Left lobe of liver (tissue), 2 donors: ENCODE results near the gene FCGR3B. TPM values are rescaled to one million over a fixed set of nuclear protein-coding genes. Genes with fewer than 3 reads are reported as not detected.
"Not testable (repeated sequence)": the region's sequence is repeated elsewhere in the genome, so short reads cannot be mapped to it uniquely, and the experiment has no call there.

Experiments used
- ATAC-seq: fragments of 200-7000 bp; cut with Tn5 transposase; one replicate; pipeline ENCODE4 v1.9.1; 2020; ENCODE audit warnings: mild to moderate bottlenecking, moderate library complexity
- DNase-seq: peaks from one replicate; pipeline ENCODE4 v3.0.0-alpha.2; 2020; ENCODE audit warnings: low spot score
- total RNA-seq: library from RNA; stranded (reverse); gene quantifications from one replicate; pipeline ENCODE4 v1.2.1, GENCODE V29; 2021
- donor health status: DM: no; HTN: no; CAD: no; lungs with moderate emphysema.
- donor health status: DM: no; HTN: yes; CAD: no.

The FCGR3B gene
- total RNA-seq, 1 donor from 2014 or later, result 1.9 TPM

GRCh38 chr1:161642697-161643096 is 11.7 kb upstream of the FCGR3B start:
- ATAC-seq, result peak; percentile 57
- not testable (repeated sequence) for DNase-seq

DNA sequence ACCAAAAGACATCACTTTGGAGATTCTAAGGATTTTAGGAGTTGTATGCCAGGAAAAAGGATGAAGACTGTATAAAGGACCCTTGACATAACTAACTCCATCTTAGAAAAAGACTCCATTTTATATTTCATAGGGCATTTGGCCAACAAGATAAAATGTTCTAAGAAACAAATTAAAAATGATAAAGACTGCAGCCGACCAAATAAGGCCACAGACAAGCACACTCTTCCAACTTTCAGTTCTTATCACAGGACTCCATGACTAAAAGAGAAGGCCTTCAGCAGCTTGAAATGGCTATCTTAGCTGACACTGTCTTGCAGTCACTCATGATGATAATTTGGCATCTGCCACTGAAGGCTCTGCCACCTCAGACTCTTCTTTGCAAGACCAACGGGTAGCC is 8.2 kb upstream of the FCGR3B start:
- not testable (repeated sequence) for DNase-seq, ATAC-seq

- DNase-seq, ATAC-seq: not testable (repeated sequence)
Measured at GRCh38 chr1:161638251-161638993, 7.4 kb upstream of the FCGR3B start.

- not testable (repeated sequence) for ATAC-seq, DNase-seq
Measured at GRCh38 chr1:161636976-161637375, 6.0 kb upstream of the FCGR3B start.

DNA sequence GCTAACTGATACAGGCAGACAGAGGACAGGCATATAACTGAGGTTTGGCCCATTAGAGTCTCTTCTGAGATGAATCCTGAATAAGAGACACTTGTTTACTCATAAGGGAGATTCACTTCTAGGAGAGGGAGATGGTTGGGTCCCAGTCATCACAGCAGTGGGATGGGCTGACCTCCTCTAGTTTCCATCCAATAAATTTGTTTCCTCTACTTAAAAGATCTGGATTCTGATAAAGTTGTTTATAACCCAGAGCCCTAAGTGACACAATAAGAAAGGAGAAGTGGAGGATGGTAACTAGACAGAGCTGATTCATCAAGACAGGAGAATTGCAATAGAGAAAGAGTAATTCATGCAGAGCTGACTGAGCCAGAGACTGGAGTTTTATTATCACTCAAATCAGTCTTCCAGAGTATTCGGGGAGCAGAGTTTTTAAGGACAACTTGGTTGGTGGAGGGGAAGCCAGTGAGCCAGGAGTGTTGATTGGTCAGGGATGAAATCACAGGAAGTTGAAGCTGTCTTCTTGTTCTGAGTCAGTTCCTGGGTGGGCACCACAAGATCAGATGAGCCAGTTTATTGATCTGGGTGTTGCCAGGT is 5.3 kb upstream of the FCGR3B start:
- not testable (repeated sequence) for ATAC-seq, DNase-seq

DNA sequence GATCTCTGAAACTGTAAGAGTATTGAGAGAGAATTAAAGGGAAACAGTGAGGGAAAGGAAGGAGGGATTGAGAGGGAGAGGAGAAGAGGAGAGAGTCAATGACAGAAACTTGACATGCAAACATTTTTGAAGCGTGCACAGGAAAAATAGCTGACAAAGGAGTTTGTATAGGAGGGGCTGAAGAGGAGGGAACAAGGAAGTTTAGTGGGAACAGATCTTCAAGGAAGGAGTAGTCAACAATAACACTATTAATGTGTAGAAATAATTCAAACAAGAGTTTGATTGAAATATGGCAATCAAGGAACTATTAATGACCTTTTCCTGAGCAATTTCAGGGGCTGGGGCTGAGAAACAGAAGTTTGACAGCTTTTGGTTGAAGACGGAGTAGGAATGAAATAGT is 4.0 kb upstream of the FCGR3B start:
- ATAC-seq, result not testable (repeated sequence)

GRCh38 chr1:161630128-161630742 is 741 bp downstream of the FCGR3B start:
- not testable (repeated sequence) for DNase-seq
- ATAC-seq, result peak; percentile 81

More for the DNA sequence above, 4.0 kb upstream of the FCGR3B start:
- not testable (repeated sequence) for DNase-seq

- not testable (repeated sequence) for DNase-seq, ATAC-seq
Measured at GRCh38 chr1:161626445-161627146, 4.4 kb downstream of the FCGR3B start.

- not testable (repeated sequence) for ATAC-seq, DNase-seq
Measured at GRCh38 chr1:161624605-161625004, 6.4 kb downstream of the FCGR3B start.

DNA sequence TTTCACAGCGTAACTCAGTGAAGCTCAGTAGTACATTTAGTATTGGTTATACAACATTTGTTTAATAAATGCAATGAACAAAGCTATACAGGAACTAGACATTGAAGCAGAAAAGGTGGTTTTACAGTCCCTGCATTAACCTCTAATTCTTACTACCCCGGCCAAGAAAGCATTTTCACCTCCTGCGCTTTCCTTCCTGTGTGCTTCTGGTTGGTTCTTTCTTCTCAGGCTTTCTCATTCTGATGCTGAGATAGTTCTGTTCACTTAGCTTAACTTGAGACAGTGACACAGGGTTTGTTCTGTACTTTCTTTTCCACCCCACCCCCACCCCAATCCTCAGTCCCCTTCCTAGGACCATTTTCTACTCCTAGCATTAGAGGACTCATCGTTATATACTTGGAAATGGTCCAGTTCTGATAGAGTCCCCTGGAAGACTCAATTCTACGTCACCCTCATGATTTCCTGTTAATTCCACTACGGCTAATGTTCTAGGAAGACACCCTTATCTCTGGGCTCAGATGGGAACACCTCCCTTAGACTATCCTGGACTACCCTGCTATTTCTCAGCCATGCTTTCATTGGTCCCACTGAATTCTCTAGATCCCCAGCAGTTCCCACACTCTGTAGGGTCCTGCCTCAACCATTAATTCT is 7.5 kb downstream of the FCGR3B start:
- ATAC-seq, DNase-seq: not testable (repeated sequence)

GRCh38 chr1:161622054-161622453 is 8.9 kb downstream of the FCGR3B start:
- ATAC-seq, DNase-seq: not testable (repeated sequence)

- not testable (repeated sequence) for ATAC-seq, DNase-seq
Measured at GRCh38 chr1:161621181-161622000, 9.6 kb downstream of the FCGR3B start.

GRCh38 chr1:161620399-161620798 is 10.6 kb downstream of the FCGR3B start:
- DNase-seq, ATAC-seq: not testable (repeated sequence)

DNA sequence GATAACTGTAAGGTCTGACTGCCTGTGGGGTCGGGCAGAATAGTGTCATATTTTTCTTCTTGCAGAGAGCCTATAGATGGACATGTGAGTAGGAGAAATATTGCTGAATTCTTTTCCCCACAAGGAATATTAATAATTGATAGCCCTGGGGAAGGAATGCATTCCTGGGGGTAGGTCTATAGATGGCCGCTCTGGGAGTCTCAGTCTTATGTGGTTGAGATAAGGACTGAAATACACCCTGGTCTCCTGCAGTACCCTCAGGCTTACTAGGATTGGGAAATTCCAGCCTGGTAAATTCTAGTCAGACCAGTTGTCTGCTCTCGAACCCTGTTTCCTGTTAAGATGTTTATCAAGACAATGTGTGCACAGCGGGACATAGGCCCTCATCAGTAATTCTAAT is 12.5 kb downstream of the FCGR3B start:
- DNase-seq, ATAC-seq: not testable (repeated sequence)

- not testable (repeated sequence) for ATAC-seq, DNase-seq
Measured at GRCh38 chr1:161616417-161616816, 14.6 kb downstream of the FCGR3B start.

DNA sequence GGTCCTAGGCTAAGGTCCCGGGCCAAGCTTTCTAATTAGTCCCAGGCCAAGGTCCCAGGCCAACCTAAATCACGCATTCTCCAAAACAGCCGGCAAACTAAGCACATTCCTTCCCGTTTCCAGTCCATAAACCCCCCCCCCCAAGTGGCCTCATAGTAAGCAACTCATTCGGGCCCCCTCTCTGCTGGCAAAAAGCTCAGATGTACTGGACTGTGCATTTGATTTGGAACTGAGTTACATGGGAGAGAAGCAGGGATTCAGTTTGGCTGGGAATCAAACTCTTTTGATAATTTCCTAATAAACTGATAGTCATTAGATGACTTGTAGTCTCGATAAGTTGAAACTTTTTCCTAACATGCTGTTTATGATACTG is 17.8 kb downstream of the FCGR3B start:
- not testable (repeated sequence) for ATAC-seq, DNase-seq

DNA sequence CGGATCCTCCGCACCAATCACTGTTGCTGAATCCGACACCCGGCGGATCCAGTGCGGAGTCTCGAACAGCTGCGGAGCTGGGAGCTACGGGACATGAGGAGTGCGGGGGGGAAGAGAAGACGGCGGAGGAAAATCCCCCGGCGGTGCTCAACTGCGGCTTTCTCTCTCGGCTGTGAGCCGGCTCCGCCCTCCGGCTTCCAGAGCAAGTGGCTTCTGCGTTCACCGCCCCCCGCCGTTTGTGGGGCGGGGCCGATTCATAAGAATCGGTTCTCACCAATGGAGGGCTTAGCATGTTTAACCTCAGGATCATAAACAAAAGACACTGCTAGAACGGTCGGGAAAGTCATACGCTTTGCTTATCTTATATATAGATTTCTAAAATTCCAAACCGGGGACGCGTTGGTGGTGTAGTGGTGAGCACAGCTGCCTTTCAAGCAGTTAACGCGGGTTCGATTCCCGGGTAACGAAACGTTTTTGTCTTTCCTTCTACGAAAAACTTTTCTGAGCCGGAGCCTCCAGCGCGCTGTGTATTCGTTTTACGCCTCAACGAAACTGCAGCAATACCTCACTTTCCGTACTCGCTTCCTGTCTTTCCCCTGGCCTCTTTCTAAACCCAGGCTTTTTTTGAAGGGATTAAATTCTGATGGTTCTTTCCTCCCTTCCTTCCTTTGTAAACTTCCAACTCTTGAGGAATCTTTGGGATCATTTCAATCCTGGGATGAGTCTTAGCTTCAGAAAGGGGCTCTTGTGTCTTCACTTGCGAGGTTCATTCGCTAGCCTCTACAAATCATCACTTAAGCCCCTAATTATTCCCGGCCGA is 18.4 kb downstream of the FCGR3B start:
- DNase-seq (peak; percentile 82), ATAC-seq (peak; percentile 95)

- ATAC-seq, result peak; percentile 45
- not testable (repeated sequence) for DNase-seq
Measured at GRCh38 chr1:161611866-161612321, 19.1 kb downstream of the FCGR3B start.
